ENCODE data around the gene FHAD1.

Gene FHAD1

GRCh38 chr1:15310544-15310943 lies 63.5 kb downstream of the FHAD1 start:
- no peak for DNase-seq

DNA sequence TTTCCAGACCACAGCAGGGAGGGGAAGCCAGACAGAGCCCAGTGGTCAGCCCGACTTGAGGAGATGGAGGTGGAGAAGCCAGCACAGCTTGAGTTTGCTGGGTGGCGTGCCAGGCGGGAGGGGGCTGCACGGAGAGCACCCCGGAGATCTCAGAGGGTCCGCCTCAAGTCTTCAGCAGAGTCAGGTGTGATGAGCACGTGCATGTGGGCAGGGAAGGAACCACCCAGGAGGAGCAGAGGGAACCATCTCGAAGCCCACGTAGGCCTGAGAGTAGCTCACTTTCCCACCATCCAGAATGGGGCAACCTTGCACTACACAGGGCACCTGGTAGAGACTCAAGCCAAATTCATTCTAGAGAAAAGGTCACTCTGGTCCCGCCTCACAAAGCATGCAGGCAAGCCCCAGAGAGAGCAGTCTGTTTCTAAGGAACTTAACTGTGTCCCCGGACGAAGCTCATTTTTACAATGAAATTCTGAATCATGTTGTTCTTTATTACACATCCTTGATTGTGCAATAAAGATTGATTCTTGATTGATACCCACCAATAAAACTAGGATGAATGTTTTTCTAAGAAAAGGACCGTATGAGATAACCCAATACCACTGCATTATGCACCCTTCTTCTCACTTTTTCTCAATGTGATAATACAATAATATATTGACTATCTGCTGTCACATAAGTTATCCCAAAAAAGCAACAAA lies 64.2 kb downstream of the FHAD1 start:
- DNase-seq, result no peak

DNA sequence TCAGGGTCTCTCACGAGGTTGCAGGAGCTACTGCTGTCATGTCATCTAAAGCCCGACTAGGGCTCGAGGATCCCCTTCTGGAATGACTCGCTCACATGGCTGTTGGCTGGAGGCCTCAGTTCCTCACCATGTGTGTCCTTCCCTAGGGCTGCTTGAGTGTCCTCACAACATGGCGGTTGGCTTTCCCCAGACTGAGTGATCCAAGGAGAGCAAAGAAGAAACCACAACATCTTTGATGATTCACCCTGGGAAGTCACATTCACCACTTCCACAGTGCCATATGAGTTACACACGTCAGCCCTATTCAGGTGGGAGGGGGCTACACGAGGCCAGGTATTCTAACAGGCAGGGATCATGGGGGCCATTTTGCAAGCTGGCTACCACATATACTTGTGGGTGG lies 64.9 kb downstream of the FHAD1 start:
- DNase-seq, result no peak

DNA sequence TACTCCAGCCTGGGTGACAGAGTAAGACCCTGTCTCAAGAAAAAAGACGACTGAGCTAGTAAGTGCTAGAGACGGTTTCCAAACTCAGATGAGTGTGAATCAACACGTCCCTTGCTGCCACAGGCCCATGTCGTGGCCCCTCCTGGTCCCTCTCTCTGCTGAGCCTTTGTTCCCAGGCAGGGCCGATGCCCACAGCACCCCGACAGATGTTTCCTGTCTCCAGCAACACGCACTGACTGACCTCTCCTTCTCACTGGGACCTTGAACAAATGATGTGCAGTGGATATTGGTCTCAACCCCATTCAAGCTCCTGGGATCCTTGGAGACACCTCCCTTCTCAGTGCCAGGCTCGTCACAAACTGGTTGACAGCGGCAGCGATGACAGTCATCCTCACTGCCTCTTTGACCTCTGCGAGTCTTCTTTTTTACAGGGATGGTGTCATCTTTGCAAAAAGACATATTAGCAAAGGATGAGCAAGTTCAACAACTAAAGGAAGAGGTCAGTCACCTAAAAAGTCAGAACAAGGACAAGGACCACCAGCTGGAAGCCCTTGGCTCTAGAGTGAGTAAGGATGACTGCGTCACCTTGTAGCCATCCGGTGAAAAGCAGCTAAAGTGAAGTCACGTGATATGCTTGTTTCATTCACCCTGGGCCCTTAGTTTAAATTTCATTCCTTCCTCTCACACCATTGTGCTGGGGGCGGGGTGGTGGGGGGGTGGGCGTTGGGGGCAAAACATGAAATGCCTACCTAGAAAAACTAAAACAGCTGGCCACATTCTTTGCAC lies 65.8 kb downstream of the FHAD1 start:
- DNase-seq, result no peak

- no peak for DNase-seq
Measured at GRCh38 chr1:15314328-15315281, 67.6 kb downstream of the FHAD1 start.

- DNase-seq, result no peak
Measured at GRCh38 chr1:15315815-15316214, 68.8 kb downstream of the FHAD1 start.

DNA sequence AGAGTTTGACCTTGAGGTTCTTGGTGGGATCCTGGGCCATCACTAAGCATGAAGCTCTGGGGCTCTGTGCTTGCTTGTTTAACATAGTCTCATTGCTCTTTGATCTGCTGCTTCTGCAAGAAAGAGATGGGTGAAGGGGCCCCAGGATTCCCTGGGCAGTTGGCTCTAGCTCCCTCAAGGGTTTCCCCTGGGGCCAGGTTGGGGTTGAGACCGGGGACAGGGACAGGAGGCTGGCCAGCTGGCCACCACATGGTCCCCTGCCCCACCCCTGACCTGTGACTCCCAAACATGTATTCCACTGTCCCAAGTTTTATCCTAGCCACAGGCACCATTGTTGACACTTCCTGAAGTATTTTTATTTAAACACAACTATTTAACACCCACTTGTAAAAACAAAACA lies 69.5 kb downstream of the FHAD1 start:
- DNase-seq, result no peak

- DNase-seq, result no peak
Measured at GRCh38 chr1:15320267-15320666, 73.2 kb downstream of the FHAD1 start.

DNA sequence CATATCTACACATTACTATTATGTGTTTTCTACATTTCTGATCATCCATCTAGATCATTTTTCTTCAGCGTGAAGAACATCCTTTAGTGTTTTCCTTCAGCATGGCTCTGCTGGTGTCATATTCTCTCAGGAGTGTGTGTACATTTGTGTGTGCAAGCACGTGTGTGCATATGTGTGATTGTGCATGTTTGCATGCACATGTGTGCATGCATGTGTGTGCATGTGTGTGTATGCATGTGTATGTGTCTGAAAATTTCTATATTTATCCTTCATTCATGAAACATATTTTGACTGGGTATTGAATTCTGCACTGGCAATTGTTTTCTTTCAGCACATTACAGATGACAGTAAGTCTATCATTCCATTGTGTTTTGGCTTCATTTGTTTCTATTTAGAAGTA lies 74.6 kb downstream of the FHAD1 start:
- DNase-seq, result no peak

DNA sequence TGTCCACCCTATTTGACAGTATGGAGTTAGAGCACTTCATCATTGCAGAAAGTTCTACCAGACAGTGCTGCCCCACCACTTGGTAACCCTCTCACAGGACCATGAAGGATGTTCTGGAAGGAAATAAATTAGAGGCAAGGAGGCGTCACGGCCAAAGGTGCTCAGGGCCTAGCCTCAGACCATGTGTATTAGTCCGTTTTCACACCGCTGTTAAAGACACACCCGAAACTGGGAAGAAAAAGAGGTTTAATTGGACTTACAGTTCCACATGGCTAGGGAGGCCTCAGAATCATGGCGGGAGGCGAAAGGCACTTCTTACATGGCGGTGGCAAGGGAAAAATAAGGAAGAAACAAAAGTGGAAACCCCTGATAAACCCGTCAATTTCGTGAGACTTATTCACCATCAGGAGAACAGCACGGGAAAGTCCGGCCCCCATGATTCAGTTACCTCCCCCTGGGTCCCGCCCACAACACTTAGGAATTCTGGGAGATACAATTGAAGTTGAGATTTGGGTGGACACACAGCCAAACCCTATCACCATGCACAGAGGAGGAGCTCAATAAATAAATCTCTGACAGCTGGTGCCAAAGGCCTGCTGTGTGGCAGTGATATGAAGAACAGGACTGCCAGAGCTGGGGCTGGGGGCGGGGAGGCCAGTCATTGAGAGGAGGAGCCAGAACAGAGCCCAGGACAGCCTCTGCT lies 75.8 kb downstream of the FHAD1 start:
- no peak for DNase-seq

DNA sequence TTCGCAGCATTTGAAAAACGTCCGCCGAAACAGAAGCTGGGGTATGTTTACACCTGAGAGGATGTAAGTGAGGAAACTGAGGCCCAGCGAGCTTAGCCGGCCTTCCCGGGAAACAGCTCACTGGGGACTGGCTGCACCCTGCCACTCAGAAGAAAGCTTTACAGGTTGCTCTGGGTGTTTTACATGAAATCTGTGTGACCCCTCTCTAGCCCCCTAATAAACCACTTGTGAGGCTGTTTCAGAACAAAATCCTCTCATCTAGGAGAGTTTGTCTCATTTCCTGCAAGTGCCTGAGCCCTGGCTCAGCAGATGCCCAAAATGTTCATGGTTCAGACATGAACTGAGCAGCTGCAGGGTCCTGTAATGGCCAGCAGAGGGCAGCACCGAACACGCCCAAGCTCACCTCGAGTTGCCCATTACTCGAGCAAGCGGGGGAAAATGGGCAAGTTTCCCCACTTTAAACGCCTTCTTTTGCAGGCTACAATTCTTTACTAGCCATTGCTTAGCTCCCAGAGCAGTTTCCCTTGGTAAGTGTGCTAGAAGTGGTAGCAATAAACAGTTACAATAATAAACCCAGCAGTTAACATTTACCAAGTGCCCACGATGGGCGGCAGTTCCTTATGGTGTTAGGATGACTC lies 76.4 kb downstream of the FHAD1 start:
- peak; percentile 48 for DNase-seq

- DNase-seq, result no peak
Measured at GRCh38 chr1:15323989-15324868, 77.2 kb downstream of the FHAD1 start.

DNA sequence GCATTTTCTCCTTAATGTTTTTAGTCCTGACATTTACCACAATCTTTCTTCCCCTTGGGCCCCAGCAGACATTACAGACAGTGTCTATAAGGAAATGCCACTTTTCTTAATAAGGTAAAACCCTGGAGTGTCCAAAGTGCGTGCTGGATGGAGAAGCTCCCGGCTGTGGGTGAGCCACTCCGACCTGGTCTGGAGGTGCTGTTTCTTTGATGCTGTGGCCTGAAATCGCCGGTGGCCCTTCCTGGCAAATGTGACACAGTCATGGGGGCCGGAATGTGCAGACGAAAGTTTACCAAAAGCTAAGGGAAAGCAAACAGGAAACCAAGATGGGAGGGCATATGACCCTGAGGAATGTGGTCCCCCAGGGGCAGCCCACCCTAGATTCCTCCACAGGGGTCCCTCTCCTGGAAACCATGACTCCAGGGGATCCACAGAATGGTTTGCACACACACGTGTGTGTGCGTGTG lies 77.9 kb downstream of the FHAD1 start:
- no peak for DNase-seq

GRCh38 chr1:15325375-15326085 lies 78.5 kb downstream of the FHAD1 start:
- DNase-seq, result no peak

GRCh38 chr1:15326691-15327588 lies 79.9 kb downstream of the FHAD1 start:
- no peak for DNase-seq

GRCh38 chr1:15328351-15329103 lies 81.5 kb downstream of the FHAD1 start:
- no peak for DNase-seq

DNA sequence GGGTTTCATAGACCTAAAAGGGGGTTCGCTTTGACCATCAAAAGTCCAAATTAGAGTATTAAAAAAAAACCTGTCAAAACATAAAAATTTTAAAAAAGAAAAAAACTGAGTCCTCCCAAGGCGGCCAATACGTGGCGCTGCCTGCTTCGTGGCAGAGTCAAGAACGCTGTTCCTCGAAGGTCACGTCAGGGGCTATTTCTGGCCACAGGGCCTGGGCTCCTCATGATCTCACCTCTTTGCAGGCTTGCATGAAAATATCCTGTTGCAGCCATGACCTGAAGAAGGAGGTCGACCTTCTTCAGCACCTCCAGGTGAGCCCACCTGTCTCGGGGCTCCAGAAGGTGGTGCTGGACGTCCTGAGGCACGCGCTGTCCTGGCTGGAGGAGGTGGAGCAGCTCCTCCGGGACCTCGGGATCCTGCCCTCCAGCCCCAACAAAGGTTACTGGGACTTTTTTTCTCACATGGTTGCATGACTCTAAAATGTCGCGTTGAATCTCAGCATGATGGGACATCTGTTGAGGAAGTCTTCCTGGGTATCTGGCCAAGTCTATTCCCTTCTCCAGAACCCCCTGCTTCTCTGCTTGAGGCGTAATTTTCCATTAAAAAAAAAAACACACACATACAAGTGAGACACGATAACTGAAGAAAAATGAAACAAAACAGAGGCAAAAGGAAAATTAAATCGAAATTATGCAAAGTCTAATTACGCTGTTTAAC lies 82.2 kb downstream of the FHAD1 start:
- DNase-seq, result no peak

DNA sequence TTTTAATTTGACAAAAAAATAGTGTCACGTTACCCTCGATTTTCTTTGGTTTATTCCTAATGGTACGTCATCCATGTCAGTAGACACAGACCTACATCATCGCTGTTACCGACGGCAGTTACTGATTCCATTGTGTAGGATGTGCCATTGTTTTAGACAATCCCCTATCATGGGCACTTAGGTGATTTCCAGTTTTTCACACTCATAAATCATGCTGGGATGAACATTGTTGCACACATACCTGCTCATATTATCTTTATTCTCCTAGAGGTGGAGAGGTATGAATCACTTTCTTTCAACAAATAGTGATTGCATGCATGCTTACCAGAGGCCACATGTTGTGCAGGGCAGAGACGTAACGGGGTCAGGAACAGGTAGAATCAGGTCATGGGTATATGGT lies 83.0 kb downstream of the FHAD1 start:
- no peak for DNase-seq
